HepG2 (cell line): Measurements from ENCODE around the gene NR1I2. TPM values are rescaled to one million over a fixed set of nuclear protein-coding genes. Genes with fewer than 3 reads are reported as not detected.

Source experiments
- polyA plus RNA-seq, 8 experiments: library from polyadenylated mRNA; depleted of rRNA in 3 of 8; stranded (reverse) in 7 of 8; unstranded in 1 of 8; fragments of >200 nt; fragmentation: Illumina TruSeq in 4 of 8; extraction: Trizol in 4 of 8; gene quantifications; 2 replicates each; pipeline versions ENCODE4 v1.2.1 to v1.2.3, GENCODE V29; 2011 to 2016; ENCODE audit warnings: low read depth in 4 of 8, missing spikeins in 1 of 8, mixed read lengths in 1 of 8; ENCODE audit not compliant: insufficient read depth in 1 of 8
- total RNA-seq, 5 experiments: library from RNA; depleted of rRNA; stranded (reverse); fragments of >200 nt; fragmentation: Illumina TruSeq; extraction: Trizol; gene quantifications; 2 replicates each; pipeline ENCODE4 v1.2.3, GENCODE V29; 2016; ENCODE audit warnings: low read depth in 1 of 5

Gene NR1I2
- total and polyA plus RNA-seq, 2 of the 13 experiments (the other 11 are each of a cell fraction or from before 2014, with no cell fraction given), result 8.8 to 13.4 TPM

Other genes starting within 250 kb of the NR1I2 start
- gene CD80, start 222.5 kb upstream of the NR1I2 start, total RNA-seq (2016; rRNA removed; fragmentation: Illumina TruSeq; extraction: Trizol), result not detected in 2 replicates
- gene CD80, start 222.5 kb upstream of the NR1I2 start, polyA plus RNA-seq (2011; rRNA removed), result not detected in 2 replicates
- gene ADPRH, start 202.6 kb upstream of the NR1I2 start, total RNA-seq (2016; rRNA removed; fragmentation: Illumina TruSeq; extraction: Trizol), result 0.15 TPM in 1 of 2 replicates, not detected in the other
- gene ADPRH, start 202.6 kb upstream of the NR1I2 start, polyA plus RNA-seq (2011; rRNA removed), result 0.01 and 0.07 TPM in 2 replicates
- 0.11 TPM in 1 of 2 replicates, not detected in the other for gene PLA1A, start 184.2 kb upstream of the NR1I2 start, total RNA-seq (2016; rRNA removed; fragmentation: Illumina TruSeq; extraction: Trizol)
- 0.16 and 0.18 TPM in 2 replicates for gene PLA1A, start 184.2 kb upstream of the NR1I2 start, polyA plus RNA-seq (2011; rRNA removed)
- 0.18 TPM in 1 of 2 replicates, not detected in the other for gene POPDC2, start 121.5 kb upstream of the NR1I2 start, total RNA-seq (2016; rRNA removed; fragmentation: Illumina TruSeq; extraction: Trizol)
- 0.55 and 0.58 TPM in 2 replicates for gene POPDC2, start 121.5 kb upstream of the NR1I2 start, polyA plus RNA-seq (2011; rRNA removed)
- 51.0 and 66.2 TPM in 2 replicates for gene COX17, start 104.7 kb upstream of the NR1I2 start, total RNA-seq (2016; rRNA removed; fragmentation: Illumina TruSeq; extraction: Trizol)
- gene COX17, start 104.7 kb upstream of the NR1I2 start, polyA plus RNA-seq (2011; rRNA removed), result 34.3 and 41.4 TPM in 2 replicates
- gene CFAP91, start 79.1 kb upstream of the NR1I2 start, total RNA-seq (2016; rRNA removed; fragmentation: Illumina TruSeq; extraction: Trizol), result not detected in 2 replicates
- gene CFAP91, start 79.1 kb upstream of the NR1I2 start, polyA plus RNA-seq (2011; rRNA removed), result not detected in 2 replicates